Lower leg skin (tissue), 4 donors: ENCODE measurements around the gene SLC38A6. TPM values are rescaled to one million over a fixed set of nuclear protein-coding genes. Genes with fewer than 3 reads are reported as not detected.

ENCODE experiments used
- DNase-seq, 2 donors: peaks; one replicate each; pipeline ENCODE4 v3.0.0-alpha.2; 2019; ENCODE audit warnings: low spot score in 2 of 2
- H3K4me3 ChIP-seq: fragments of 200-600 bp; sonication (generic); 2 replicates; pipeline ENCODE4 v1.5.1; 2017; ENCODE audit warnings: mild to moderate bottlenecking, low read depth; ENCODE audit not compliant: poor library complexity, severe bottlenecking
- POLR2A ChIP-seq, 2 donors: fragments of 450-650 bp; IDR thresholded peaks; one replicate each; pipeline ENCODE4 v1.6.1; 2016 to 2017; ENCODE audit warnings: antibody characterized with exemption in 2 of 2, mild to moderate bottlenecking in 1 of 2, moderate library complexity in 1 of 2
- WGBS, 2 donors: methylation state at CpG; one replicate each; pipeline ENCODE4 v1.1.5; 2018; 5-methylcytosine and 5-hydroxymethylcytosine counted together
- intact Hi-C: fragments of 100-400 bp; cut with DNase I; formaldehyde crosslinking; loops from one replicate; pipeline ENCODE4 v1.15.0; 2023; ENCODE audit warnings: low total_unique reads
- total RNA-seq, 4 donors: library from RNA; depleted of rRNA; stranded (reverse); fragments of >200 nt; gene quantifications; one replicate each; pipeline ENCODE4 v1.1.0, GENCODE V29; 2016
- TF ChIP-seq, protein P1 (sequence below), 3 donors: fragments of 450-650 bp; IDR thresholded peaks; one replicate each; pipeline ENCODE4 v1.5.1; 2016; ENCODE audit warnings: antibody characterized with exemption in 3 of 3, mild to moderate bottlenecking in 3 of 3, moderate library complexity in 2 of 3

SLC38A6 gene
- total RNA-seq, 4 donors from 2014 or later, result 2.7 to 18.1 (median 9.1) TPM

DNA sequence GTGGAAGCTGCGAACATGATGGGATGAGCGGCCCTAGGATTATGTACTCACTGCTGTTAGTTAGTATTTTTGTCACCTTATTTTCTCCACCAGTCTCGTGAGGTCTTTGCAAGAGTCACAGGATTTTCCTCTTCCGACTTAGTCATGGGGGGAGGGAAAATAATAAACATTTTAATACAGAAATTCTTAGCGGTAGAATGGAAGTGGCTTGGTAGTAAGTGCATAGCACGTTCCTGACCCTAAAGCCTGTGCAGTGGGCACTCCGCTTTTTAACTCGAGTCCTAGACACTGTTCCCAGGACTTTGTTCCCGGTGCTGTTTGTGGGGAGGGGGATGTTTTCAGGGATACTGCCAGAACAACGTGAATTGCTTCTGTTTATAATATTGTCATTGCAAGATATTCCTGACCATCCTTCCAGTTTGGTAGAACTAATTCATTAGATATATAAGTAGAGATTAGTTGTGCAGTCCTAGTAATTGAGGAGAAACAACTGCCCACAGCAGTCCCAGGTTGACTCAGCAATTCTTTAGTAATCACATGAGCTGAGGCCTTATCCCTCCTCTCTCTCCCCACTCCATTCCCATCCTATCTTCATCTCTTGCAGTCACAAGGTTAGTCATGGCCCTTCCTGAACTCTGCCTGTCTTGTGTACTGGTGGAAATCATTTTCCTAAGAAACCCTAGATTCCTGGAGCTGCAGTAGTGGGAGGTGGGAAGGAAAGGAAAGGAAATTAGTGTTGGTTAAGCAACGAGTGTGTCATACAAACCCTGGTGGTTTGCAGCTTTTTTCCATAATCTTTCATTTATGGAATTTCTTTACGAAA is 799 bp downstream of the SLC38A6 start:
- TF ChIP-seq POLR2A (IDR thresholded peaks at IDR 0.05), result no peak
- TF ChIP-seq, protein P1, sequence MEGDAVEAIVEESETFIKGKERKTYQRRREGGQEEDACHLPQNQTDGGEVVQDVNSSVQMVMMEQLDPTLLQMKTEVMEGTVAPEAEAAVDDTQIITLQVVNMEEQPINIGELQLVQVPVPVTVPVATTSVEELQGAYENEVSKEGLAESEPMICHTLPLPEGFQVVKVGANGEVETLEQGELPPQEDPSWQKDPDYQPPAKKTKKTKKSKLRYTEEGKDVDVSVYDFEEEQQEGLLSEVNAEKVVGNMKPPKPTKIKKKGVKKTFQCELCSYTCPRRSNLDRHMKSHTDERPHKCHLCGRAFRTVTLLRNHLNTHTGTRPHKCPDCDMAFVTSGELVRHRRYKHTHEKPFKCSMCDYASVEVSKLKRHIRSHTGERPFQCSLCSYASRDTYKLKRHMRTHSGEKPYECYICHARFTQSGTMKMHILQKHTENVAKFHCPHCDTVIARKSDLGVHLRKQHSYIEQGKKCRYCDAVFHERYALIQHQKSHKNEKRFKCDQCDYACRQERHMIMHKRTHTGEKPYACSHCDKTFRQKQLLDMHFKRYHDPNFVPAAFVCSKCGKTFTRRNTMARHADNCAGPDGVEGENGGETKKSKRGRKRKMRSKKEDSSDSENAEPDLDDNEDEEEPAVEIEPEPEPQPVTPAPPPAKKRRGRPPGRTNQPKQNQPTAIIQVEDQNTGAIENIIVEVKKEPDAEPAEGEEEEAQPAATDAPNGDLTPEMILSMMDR (IDR thresholded peaks at IDR 0.05), result no peak
- WGBS, 2 donors, result 11 to 12% methylated on average over 12 of the region's 12 CpGs
- peak overlapping the region; percentile 87 for H3K4me3 ChIP-seq
- intact Hi-C loops, result no loop called here
- no peak for DNase-seq

DNA sequence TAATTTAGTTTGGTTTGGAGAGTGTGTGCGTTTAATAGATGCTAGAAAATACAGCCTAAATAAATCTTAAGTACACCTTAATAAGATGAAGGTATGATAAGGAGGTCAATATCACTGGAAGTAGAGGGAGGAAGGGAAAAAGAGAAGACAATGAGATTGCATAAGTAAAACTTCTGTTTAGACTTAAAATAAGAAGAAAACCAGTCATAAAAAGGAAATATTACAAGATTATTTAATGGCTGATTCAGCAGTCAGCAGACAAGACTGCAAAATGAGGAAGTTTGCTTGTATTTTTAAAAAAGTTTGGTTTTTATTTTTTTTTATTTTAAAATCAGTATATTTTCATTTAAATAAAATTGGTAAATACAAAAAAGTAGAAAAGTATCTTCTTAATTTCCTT is 3.2 kb downstream of the SLC38A6 start:
- intact Hi-C loops, result no loop called here
- TF ChIP-seq, protein P1 (IDR thresholded peaks at IDR 0.05), result no peak
- TF ChIP-seq POLR2A (IDR thresholded peaks at IDR 0.05), result no peak
- H3K4me3 ChIP-seq, result no peak overlapping the region
- 97 to 98% methylated on average over 1 of the region's 1 CpG for WGBS, 2 donors
- DNase-seq, result no peak

DNA sequence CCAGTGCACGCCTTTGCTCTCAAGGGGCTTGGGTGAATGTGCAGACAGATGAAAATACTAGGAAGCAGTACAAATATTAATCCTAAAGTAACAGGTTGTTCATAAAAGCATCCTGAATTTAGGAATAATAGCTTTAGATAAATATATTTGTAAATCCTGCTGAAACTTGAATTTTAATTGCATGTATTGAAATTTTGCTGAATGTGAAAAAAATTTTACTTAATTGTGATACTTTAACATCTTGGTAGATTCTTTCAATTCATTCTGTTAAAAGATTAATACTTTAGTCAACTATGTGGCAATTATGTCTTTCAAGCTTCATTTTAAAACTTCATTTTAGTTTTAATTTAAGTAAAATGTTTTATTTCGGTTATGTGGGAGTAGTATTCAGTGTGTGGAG is 5.5 kb downstream of the SLC38A6 start:
- DNase-seq, result no peak
- intact Hi-C loops, result no loop called here
- H3K4me3 ChIP-seq, result no peak overlapping the region
- TF ChIP-seq, protein P1 (IDR thresholded peaks at IDR 0.05), result no peak
- TF ChIP-seq POLR2A (IDR thresholded peaks at IDR 0.05), result no peak
- WGBS, 2 donors, result 96 to 97% methylated on average over 2 of the region's 2 CpGs

DNA sequence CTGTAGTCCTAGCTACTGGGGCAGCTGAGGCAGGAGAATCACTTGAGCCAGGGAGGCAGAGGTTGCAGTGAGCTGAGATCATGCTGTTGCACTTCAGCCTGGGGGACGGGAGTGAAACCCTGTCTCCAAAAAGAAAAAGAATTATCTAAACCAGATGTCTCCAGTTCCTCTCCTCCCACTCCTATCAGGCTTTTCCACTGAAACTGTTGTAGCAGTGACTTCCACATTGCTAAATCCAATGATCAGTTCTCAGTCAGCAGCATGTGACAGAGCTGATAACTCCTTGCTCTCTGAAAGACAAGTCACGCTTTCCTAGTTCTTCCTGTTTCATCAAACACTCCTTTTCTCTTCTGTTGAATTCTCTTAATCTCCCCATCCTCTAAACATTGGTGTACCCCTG is 8.6 kb downstream of the SLC38A6 start:
- DNase-seq, result peak in 1 of 2 donors; percentile 49
- 54 to 56% methylated on average over 2 of the region's 2 CpGs for WGBS, 2 donors
- TF ChIP-seq POLR2A (IDR thresholded peaks at IDR 0.05), result no peak
- TF ChIP-seq, protein P1 (IDR thresholded peaks at IDR 0.05), result no peak
- intact Hi-C loops, result no loop called here
- no peak overlapping the region for H3K4me3 ChIP-seq

DNA sequence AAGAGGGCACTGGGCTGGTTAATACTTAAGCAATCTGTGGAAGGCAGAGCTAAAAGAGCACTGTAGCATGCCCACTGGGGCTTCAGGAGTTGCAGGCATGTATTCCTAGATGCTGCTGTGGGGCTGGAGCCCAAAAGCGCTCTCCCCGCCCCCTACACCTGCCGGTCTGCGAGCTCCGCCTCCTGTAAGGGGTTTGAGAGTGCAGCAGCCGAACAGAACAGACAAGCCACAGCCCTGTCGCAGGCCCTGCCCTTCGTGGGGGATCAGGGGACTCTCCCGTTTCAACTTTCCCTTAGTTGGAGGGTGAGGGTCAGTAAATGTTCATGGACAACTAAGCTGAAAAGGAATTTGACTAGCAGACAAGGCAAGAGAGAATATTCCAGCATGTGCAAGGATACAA is 17.6 kb downstream of the SLC38A6 start:
- no peak overlapping the region for H3K4me3 ChIP-seq
- WGBS, 2 donors, result 94 to 97% methylated on average over 9 of the region's 9 CpGs
- no peak for DNase-seq
- no peak for TF ChIP-seq POLR2A (IDR thresholded peaks at IDR 0.05)
- TF ChIP-seq, protein P1 (IDR thresholded peaks at IDR 0.05), result no peak
- intact Hi-C loops, result no loop called here
